MM.1S (cell line): Measurements from ENCODE around the gene DRAM1.

Source experiments
- CTCF ChIP-seq: fragments of 300-600 bp; sonication (generic); IDR thresholded peaks from 2 replicates; pipeline ENCODE4 v1.5.1; 2016; ENCODE audit warnings: antibody characterized with exemption, low read length, mixed read lengths
- EZH2 ChIP-seq: fragments of 300-600 bp; sonication (generic); optimal IDR thresholded peaks from 2 replicates; pipeline ENCODE3; 2017; ENCODE audit warnings: low read depth, mild to moderate bottlenecking, antibody characterized with exemption, low read length, mixed read lengths

- TF ChIP-seq CTCF (no peak), EZH2 (no peak)
These were observed 43.5 kb downstream of the DRAM1 start for GRCh38 chr12:101920906-101921305.
